ENCODE results near the gene BCR.
"Not testable (repeated sequence)": the region's sequence is repeated elsewhere in the genome, so short reads cannot be mapped to it uniquely, and the experiment has no call there.

BCR gene

DNA sequence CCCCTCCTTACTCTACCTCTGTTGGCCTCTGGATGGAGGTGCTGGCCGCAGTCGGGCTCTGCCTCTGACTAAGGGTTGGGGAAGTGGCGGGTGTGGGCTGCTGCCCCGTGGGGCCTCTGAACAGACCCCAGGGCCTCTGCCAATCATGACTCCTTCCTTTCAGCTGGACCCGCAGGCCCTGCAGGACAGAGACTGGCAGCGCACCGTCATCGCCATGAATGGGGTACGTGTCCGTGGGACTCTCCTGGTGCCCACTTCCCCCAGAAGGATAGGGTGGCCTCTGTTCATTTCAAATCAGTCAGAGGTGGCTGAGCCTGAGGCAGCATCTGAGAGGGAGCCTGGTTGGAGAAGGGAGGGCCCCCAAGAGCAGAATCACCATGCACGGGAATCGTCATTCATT is 129.0 kb downstream of the BCR start:
- DNase-seq (ENCODE audit: low read depth in 2 of 3, low spot score in 2 of 3), result not testable (repeated sequence)

GRCh38 chr22:23310443-23311097 is 130.3 kb downstream of the BCR start:
- DNase-seq (ENCODE audit: low read depth in 2 of 3, low spot score in 2 of 3), result not testable (repeated sequence)

DNA sequence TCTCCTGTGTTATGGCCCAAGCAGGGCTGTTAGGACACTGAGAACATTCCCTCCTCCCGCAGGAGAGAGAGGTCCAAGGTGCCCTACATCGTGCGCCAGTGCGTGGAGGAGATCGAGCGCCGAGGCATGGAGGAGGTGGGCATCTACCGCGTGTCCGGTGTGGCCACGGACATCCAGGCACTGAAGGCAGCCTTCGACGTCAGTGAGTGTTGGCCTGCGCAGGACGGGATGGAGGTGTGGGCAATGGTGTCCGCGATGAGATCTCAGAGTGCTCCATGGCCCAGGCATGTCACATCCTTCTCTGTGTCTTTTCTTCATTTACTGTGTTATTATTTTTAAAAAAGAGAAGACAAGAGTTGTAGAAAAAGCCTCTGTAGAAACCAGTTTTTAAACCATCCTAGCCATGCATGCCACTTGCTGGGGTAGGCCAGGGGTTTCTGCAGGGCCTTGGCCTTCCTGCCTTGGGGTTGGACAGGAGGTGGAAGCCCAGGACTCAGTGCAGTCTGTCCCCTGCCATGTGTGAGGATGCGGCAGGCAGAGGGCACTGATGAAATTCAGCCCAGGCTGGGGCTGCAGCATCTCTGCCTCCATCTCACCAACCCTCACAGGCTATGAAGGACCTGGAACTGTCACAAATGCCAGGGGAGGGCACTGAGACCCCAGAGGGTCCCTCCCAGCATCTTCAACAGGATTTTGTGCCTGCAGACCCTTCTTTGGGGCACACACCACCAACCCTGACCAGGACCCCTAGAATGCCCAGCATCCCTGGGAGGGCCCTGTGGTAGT is 131.5 kb downstream of the BCR start:
- DNase-seq (ENCODE audit: low read depth in 2 of 3, low spot score in 2 of 3), result not testable (repeated sequence)

- no peak for DNase-seq (ENCODE audit: low read depth in 2 of 3, low spot score in 2 of 3)
These were observed 133.7 kb downstream of the BCR start for GRCh38 chr22:23313791-23314567.

DNA sequence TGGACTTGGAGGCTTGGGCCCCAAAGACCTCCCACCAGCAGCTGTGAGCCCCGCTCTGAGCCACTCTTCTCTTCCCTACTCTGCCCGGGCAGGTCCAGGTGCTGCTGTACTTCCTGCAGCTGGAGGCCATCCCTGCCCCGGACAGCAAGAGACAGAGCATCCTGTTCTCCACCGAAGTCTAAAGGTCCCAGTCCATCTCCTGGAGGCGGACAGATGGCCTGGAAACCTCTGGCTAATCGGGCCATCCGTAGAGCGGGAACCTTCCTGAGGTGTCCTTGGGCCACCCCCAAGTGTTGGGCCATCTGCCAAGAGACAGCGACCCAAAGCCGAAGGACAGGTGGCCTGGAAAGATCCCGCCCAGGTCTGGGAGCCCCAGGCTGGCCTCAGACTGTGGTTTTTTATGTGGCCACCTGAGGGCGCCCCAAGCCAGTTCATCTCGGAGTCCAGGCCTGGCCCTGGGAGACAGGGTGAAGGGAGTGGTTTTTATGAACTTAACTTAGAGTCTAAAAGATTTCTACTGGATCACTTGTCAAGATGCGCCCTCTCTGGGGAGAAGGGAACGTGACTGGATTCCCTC is 135.1 kb downstream of the BCR start:
- peak; percentile 15 to 41 (median 23) for DNase-seq (ENCODE audit: low read depth in 2 of 3, low spot score in 2 of 3)

DNA sequence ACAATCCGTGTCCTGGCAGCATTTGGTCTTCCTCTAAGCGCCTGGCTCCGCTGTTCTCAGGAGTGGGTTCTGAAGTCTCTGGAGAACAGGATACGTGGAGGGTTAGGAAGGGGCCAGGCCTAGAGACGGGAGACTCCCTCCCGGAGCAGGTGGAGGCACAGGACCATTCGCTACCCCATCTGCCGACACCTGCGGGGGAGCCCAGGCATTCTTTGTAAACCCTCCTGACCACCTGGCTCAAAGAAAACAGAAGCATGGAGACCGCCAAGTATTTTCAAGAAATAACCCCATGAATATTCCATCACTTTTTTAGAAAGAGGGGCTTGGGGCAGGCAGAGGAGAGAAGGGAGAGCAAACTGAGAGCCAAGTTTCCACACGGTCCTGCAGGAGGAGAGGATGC is 136.3 kb downstream of the BCR start:
- not testable (repeated sequence) for DNase-seq (ENCODE audit: low read depth in 2 of 3, low spot score in 2 of 3)

GRCh38 chr22:23318316-23318715 is 138.0 kb downstream of the BCR start:
- not testable (repeated sequence) for DNase-seq (ENCODE audit: low read depth in 2 of 3, low spot score in 2 of 3)

- not testable (repeated sequence) for DNase-seq (ENCODE audit: low read depth in 2 of 3, low spot score in 2 of 3)
These were observed 142.3 kb downstream of the BCR start for GRCh38 chr22:23322497-23323080.

GRCh38 chr22:23323960-23324688 is 143.8 kb downstream of the BCR start:
- DNase-seq (ENCODE audit: low read depth in 2 of 3, low spot score in 2 of 3), result not testable (repeated sequence)

DNA sequence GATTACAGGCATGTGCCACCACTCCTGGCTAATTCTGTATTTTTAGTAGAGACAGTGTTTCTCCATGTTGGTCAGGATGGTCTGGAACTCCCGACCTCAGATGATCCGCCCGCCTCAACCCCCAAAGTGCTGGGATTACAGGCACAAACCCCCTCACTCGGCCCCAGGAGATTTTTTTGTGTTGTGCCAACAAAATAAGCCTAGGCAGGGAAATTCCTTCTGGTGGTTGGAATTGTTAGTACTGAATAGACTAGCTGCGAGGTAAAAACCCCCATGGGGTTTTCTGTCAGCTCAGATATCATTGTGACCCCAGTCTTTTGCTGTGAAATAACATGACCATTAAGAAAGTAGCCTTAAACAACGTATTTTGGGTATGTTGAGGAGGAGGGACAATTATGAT is 144.9 kb downstream of the BCR start:
- DNase-seq (ENCODE audit: low read depth in 2 of 3, low spot score in 2 of 3), result no peak

DNA sequence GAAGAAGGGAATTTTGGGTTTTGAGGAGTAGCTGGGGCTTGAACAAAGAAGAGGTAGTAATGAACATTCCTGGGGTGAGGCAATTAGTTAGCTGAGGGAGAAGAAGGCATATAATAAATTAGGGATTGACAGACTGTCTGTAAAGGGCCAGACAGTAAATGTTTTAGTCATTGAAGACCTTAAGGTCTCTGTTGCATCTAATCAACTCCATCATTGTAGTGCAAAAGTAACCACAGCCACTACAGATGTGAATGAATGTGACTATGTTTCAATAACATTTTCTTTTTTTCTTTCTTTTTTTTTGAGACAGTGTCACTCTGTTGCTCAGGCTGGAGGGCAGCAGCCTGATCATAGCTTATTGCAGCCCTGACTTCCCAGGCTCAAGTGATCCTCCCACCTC is 153.5 kb downstream of the BCR start:
- not testable (repeated sequence) for DNase-seq (ENCODE audit: low read depth in 2 of 3, low spot score in 2 of 3)

- DNase-seq (ENCODE audit: low read depth in 2 of 3, low spot score in 2 of 3), result not testable (repeated sequence)
These were observed 157.4 kb downstream of the BCR start for GRCh38 chr22:23337672-23338071.

- not testable (repeated sequence) for DNase-seq (ENCODE audit: low read depth in 2 of 3, low spot score in 2 of 3)
These were observed 161.8 kb downstream of the BCR start for GRCh38 chr22:23341942-23342695.

GRCh38 chr22:23351321-23351720 is 171.0 kb downstream of the BCR start:
- DNase-seq (ENCODE audit: low read depth in 2 of 3, low spot score in 2 of 3), result no peak

GRCh38 chr22:23353004-23353403 is 172.7 kb downstream of the BCR start:
- no peak for DNase-seq (ENCODE audit: low read depth in 2 of 3, low spot score in 2 of 3)

- no peak for DNase-seq (ENCODE audit: low read depth in 2 of 3, low spot score in 2 of 3)
These were observed 173.4 kb downstream of the BCR start for GRCh38 chr22:23353696-23354095.

GRCh38 chr22:23356094-23356493 is 175.8 kb downstream of the BCR start:
- DNase-seq (ENCODE audit: low read depth in 2 of 3, low spot score in 2 of 3), result no peak

DNA sequence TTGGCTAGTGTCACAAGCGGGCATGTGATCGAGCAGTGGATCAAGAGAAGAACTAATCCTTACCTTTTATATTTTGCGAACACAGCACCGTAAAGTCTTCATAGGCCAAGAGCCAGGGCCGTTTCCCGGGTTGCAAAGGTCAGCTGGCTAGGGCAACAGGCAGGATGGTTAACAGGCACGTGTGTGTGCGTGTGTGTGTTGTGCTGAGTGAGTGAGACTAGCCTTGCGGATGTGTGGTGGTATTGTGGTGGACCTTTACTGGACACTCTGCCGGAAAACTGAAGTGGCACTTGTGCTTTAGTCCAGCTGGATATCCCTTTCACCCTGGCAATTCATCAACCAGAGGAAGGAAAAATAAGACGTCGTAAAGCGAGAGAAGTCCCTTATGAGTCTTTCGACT is 176.7 kb downstream of the BCR start:
- DNase-seq (ENCODE audit: low read depth in 2 of 3, low spot score in 2 of 3), result no peak

DNA sequence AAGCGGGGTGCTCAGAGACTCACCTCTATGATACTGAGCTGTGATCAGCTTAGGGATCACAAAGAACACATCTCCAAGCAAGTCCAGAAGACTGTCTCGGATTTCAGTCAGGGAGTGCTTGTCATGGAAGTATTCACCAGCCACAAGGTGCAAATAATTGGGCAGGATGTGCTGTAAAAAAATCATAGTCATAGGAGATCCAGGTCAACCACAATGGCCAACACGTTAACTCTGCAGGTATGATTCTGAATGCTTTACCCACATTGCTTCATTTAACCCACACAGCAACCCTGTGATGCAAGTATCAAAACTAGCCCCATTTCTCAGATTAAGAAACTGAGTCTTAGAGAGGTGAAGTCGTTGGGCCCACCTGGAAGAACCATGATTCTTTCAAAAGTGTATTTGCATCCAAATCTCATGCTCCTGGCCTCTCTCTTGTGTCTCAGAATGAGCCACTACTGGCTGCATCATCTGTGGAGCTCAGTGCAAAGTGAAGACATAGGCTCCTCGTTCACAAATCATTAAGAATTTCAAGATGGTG is 179.3 kb downstream of the BCR start:
- no peak for DNase-seq (ENCODE audit: low read depth in 2 of 3, low spot score in 2 of 3)
